Astrocyte of the cerebellum (primary cell): ENCODE results near the gene PI16.

ENCODE experiments used
- DNase-seq: peaks from one replicate; pipeline ENCODE4 v3.0.0-alpha.2; 2011; ENCODE audit warnings: low read depth
- H3K4me3 ChIP-seq: 2 replicates; pipeline ENCODE4 v1.5.1; 2011; ENCODE audit warnings: mild to moderate bottlenecking, low read depth, low read length, moderate library complexity
- CTCF ChIP-seq: IDR thresholded peaks from 2 replicates; pipeline ENCODE4 v1.5.1; 2012; ENCODE audit warnings: low read length, low read depth, moderate library complexity, mild to moderate bottlenecking; ENCODE audit errors: missing control alignments
- in situ Hi-C: cut with HindIII; loops from 2 replicates; pipeline ENCODE4 v1.10.0; 2017; ENCODE audit warnings: low sequenced_read_pairs

The PI16 gene

GRCh38 chr6:36962874-36963273, 8.3 kb downstream of the PI16 start:
- no peak for TF ChIP-seq CTCF
- H3K4me3 ChIP-seq: no peak overlapping the region
- DNase-seq: no peak
- in situ Hi-C loops: no loop called here

- no peak overlapping the region for H3K4me3 ChIP-seq
- no peak for DNase-seq
- in situ Hi-C loops: no loop called here
- TF ChIP-seq CTCF: no peak
Measured at GRCh38 chr6:36963451-36964290, 9.1 kb downstream of the PI16 start.

- no peak for TF ChIP-seq CTCF
- no peak for DNase-seq
- H3K4me3 ChIP-seq: no peak overlapping the region
- in situ Hi-C loops: no loop called here
Measured at GRCh38 chr6:36964349-36964748, 9.8 kb downstream of the PI16 start.

- no peak for TF ChIP-seq CTCF
- no peak for DNase-seq
- H3K4me3 ChIP-seq: no peak overlapping the region
- in situ Hi-C loops: no loop called here
Measured at GRCh38 chr6:36964908-36965307, 10.4 kb downstream of the PI16 start.

- DNase-seq: no peak
- TF ChIP-seq CTCF: no peak
- H3K4me3 ChIP-seq: no peak overlapping the region
- in situ Hi-C loops: no loop called here
Measured at GRCh38 chr6:36967301-36967700, 12.8 kb downstream of the PI16 start.

- no peak overlapping the region for H3K4me3 ChIP-seq
- DNase-seq: no peak
- in situ Hi-C loops: no loop called here
- no peak for TF ChIP-seq CTCF
Measured at GRCh38 chr6:36967757-36968156, 13.2 kb downstream of the PI16 start.
